Measurements from ENCODE around the gene CXCL8.

DNA sequence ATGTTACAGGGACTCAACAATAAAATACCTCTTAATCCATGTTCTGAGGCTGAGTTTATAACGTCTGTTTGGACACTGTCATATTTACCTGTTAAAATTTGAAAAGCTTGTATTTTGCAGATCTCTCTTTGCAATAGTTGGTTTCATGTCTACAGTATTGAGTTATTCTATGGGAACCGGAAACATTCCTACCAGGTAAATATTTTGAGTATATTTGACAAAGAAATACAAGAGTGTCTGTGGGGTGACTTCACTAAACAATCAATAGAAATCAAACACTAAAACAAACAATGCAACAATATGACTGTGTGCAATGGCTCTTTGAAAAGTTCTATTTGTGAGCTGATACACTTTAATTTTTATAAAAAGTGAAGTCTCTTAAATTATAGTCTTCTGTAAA, 47.7 kb upstream of the CXCL8 start:
- TF ChIP-seq POLR2AphosphoS5 (IDR thresholded peaks at IDR 0.05; ENCODE audit: low read depth, low read length) (no peak), POLR2A (IDR thresholded peaks at IDR 0.05; ENCODE audit: low read depth, low read length) (no peak), TAF1 (IDR thresholded peaks at IDR 0.05; ENCODE audit: low read depth, low read length) (no peak), SPI1 (IDR thresholded peaks at IDR 0.05; ENCODE audit: low read depth, low read length) (no peak), POU2F2 (IDR thresholded peaks at IDR 0.05; ENCODE audit: low read depth, low read length) (no peak), PAX5 (IDR thresholded peaks at IDR 0.05; ENCODE audit: insufficient read depth, low read length, severe bottlenecking) (no peak)
